Muscle of leg (tissue), 11 donors: ENCODE measurements around the gene SCCPDH. TPM values are rescaled to one million over a fixed set of nuclear protein-coding genes. Genes with fewer than 3 reads are reported as not detected.

Experiments
- DNase-seq: peaks from one replicate; pipeline ENCODE4 v3.0.0; 2013
- H3K27ac ChIP-seq: one replicate; pipeline ENCODE4 v1.5.1; 2013; ENCODE audit warnings: mild to moderate bottlenecking, low read length, control low read depth
- H3K27me3 ChIP-seq: one replicate; pipeline ENCODE4 v1.6.1; 2013; ENCODE audit warnings: low read length; ENCODE audit not compliant: control insufficient read depth, insufficient read depth
- H3K36me3 ChIP-seq: one replicate; pipeline ENCODE4 v1.6.1; 2013; ENCODE audit warnings: low read length; ENCODE audit not compliant: control insufficient read depth, insufficient read depth
- H3K4me1 ChIP-seq: one replicate; pipeline ENCODE4 v1.6.1; 2013; ENCODE audit warnings: low read length; ENCODE audit not compliant: control insufficient read depth, insufficient read depth
- H3K4me3 ChIP-seq: one replicate; pipeline ENCODE4 v1.5.1; 2013; ENCODE audit warnings: low read length, control low read depth
- H3K9me3 ChIP-seq: replicated peaks from 2 replicates; pipeline ENCODE4 v1.6.1; 2013; ENCODE audit warnings: low read depth, low read length; ENCODE audit not compliant: control insufficient read depth
- WGBS: methylation state at CpG from one replicate; pipeline ENCODE4 v1.1.5; 2013; ENCODE audit warnings: missing lambda C conversion rate; ENCODE audit not compliant: insufficient coverage; 5-methylcytosine and 5-hydroxymethylcytosine counted together
- polyA plus RNA-seq, 8 donors: library from polyadenylated mRNA; unstranded; fragments of 120-200 nt; gene quantifications; one replicate each; pipeline versions ENCODE4 v1.2.1 to v1.2.3, GENCODE V29; 2013; ENCODE audit warnings: inconsistent platforms in 1 of 8, low replicate concordance in 1 of 8; ENCODE audit not compliant: insufficient read length in 8 of 8, insufficient read depth in 1 of 8
- total RNA-seq: library from RNA; stranded (reverse); fragments of 120-200 nt; gene quantifications from one replicate; pipeline ENCODE4 v1.2.4, GENCODE V29; 2013

The SCCPDH gene
- total and polyA plus RNA-seq, 9 donors: 32.2 to 41.0 (median 35.3) TPM

GRCh38 chr1:246780264-246780663 lies 56.1 kb downstream of the SCCPDH start:
- Histone ChIP-seq H3K4me3 (no peak overlapping the region), H3K9me3 (no peaks in the 10 kb centered on the region), H3K4me1 (peaks cover 24% of the 10 kb centered on the region), H3K27ac (no peak overlapping the region), H3K27me3 (no peaks in the 10 kb centered on the region), H3K36me3 (peaks cover 45% of the 10 kb centered on the region)
- no peak for DNase-seq
- WGBS: 97% methylated on average over 9 of the region's 9 CpGs

GRCh38 chr1:246781212-246781611 lies 57.0 kb downstream of the SCCPDH start:
- no peaks in the 10 kb centered on the region for H3K9me3 ChIP-seq
- H3K36me3 ChIP-seq: peaks cover 38% of the 10 kb centered on the region
- H3K27me3 ChIP-seq: no peaks in the 10 kb centered on the region
- DNase-seq: no peak
- WGBS: 95% methylated on average over 2 of the region's 7 CpGs
- H3K4me1 ChIP-seq: peaks cover 28% of the 10 kb centered on the region
- H3K27ac ChIP-seq: no peak overlapping the region
- no peak overlapping the region for H3K4me3 ChIP-seq

- Histone ChIP-seq H3K27ac (peak overlapping the region; percentile 36), H3K9me3 (no peaks in the 10 kb centered on the region), H3K36me3 (peaks cover 28% of the 10 kb centered on the region), H3K4me3 (no peak overlapping the region), H3K27me3 (no peaks in the 10 kb centered on the region), H3K4me1 (peaks cover 28% of the 10 kb centered on the region)
- peak; percentile 84 for DNase-seq
- WGBS: 8% methylated on average over 12 of the region's 16 CpGs
Measured at GRCh38 chr1:246782120-246782900, 58.1 kb downstream of the SCCPDH start.

- peak; percentile 73 for DNase-seq
- peaks cover 13% of the 10 kb centered on the region for H3K36me3 ChIP-seq
- peak overlapping the region; percentile 4 for H3K4me3 ChIP-seq
- H3K4me1 ChIP-seq: peaks cover 40% of the 10 kb centered on the region
- no peaks in the 10 kb centered on the region for H3K27me3 ChIP-seq
- H3K27ac ChIP-seq: peak overlapping the region; percentile 71
- 8% methylated on average over 13 of the region's 19 CpGs for WGBS
- H3K9me3 ChIP-seq: no peaks in the 10 kb centered on the region
Measured at GRCh38 chr1:246784621-246785493, 60.6 kb downstream of the SCCPDH start.

- Histone ChIP-seq H3K9me3 (no peaks in the 10 kb centered on the region), H3K36me3 (peaks cover 6% of the 10 kb centered on the region), H3K27me3 (no peaks in the 10 kb centered on the region), H3K4me3 (no peak overlapping the region), H3K27ac (no peak overlapping the region), H3K4me1 (peaks cover 40% of the 10 kb centered on the region)
- WGBS: 73% methylated on average over 16 of the region's 18 CpGs
- DNase-seq: peak; percentile 29
Measured at GRCh38 chr1:246785494-246786111, 61.4 kb downstream of the SCCPDH start.

GRCh38 chr1:246786606-246787238 lies 62.5 kb downstream of the SCCPDH start:
- Histone ChIP-seq H3K27ac (no peak overlapping the region), H3K36me3 (no peaks in the 10 kb centered on the region), H3K4me3 (no peak overlapping the region), H3K9me3 (no peaks in the 10 kb centered on the region), H3K4me1 (peaks cover 38% of the 10 kb centered on the region), H3K27me3 (no peaks in the 10 kb centered on the region)
- DNase-seq: peak; percentile 22
- WGBS: 75% methylated on average over 8 of the region's 19 CpGs

GRCh38 chr1:246787781-246788513 lies 63.7 kb downstream of the SCCPDH start:
- DNase-seq: no peak
- H3K27me3 ChIP-seq: no peaks in the 10 kb centered on the region
- H3K9me3 ChIP-seq: no peaks in the 10 kb centered on the region
- no peak overlapping the region for H3K27ac ChIP-seq
- WGBS: 84% methylated on average over 6 of the region's 12 CpGs
- H3K4me1 ChIP-seq: peaks cover 26% of the 10 kb centered on the region
- H3K36me3 ChIP-seq: no peaks in the 10 kb centered on the region
- H3K4me3 ChIP-seq: no peak overlapping the region

GRCh38 chr1:246788895-246789338 lies 64.7 kb downstream of the SCCPDH start:
- peak overlapping the region; percentile 34 for H3K4me3 ChIP-seq
- no peak overlapping the region for H3K27ac ChIP-seq
- H3K36me3 ChIP-seq: no peaks in the 10 kb centered on the region
- WGBS: 2% methylated on average over 35 of the region's 37 CpGs
- H3K9me3 ChIP-seq: no peaks in the 10 kb centered on the region
- no peaks in the 10 kb centered on the region for H3K27me3 ChIP-seq
- DNase-seq: peak; percentile 40
- peaks cover 26% of the 10 kb centered on the region for H3K4me1 ChIP-seq
